DND-41 (cell line): ENCODE data around the gene GREB1.

ENCODE experiments used
- ATAC-seq: fragments of 200-7000 bp; cut with Tn5 transposase; 3 replicates; pipeline ENCODE4 v1.9.1; 2021; ENCODE audit warnings: low read depth; ENCODE audit not compliant: insufficient read depth
- DNase-seq: peaks from one replicate; pipeline ENCODE4 v3.0.0-alpha.2; 2020
- H2AFZ ChIP-seq: 2 replicates; pipeline ENCODE4 v1.6.0; 2012; ENCODE audit warnings: low read depth, low read length
- H3K27ac ChIP-seq: 2 replicates; pipeline ENCODE4 v1.5.1; 2012; ENCODE audit warnings: low read length, inconsistent platforms
- H3K27me3 ChIP-seq: fragments of 200-600 bp; sonication (generic); 2 replicates; pipeline ENCODE4 v1.6.0; 2012; ENCODE audit warnings: low read length, mild to moderate bottlenecking, inconsistent platforms; ENCODE audit not compliant: insufficient read depth, poor library complexity
- H3K36me3 ChIP-seq: 2 replicates; pipeline ENCODE4 v1.5.1; 2012; ENCODE audit warnings: low read length, inconsistent platforms; ENCODE audit not compliant: insufficient read depth
- H3K4me1 ChIP-seq: 2 replicates; pipeline ENCODE4 v1.5.1; 2012; ENCODE audit warnings: mild to moderate bottlenecking, low read length; ENCODE audit not compliant: insufficient read depth
- H3K4me2 ChIP-seq: 2 replicates; pipeline ENCODE4 v1.6.0; 2012; ENCODE audit warnings: mild to moderate bottlenecking, moderate library complexity, low read length, inconsistent platforms; ENCODE audit not compliant: insufficient read depth
- H3K4me3 ChIP-seq, 2 experiments: fragments of 200-600 bp in 1 of 2; shearing (Covaris generic) in 1 of 2; 2 replicates each; pipeline ENCODE4 v1.5.1; 2012 to 2016; ENCODE audit warnings: inconsistent platforms in 2 of 2, low read length in 2 of 2, mild to moderate bottlenecking in 2 of 2, low read depth in 1 of 2, moderate library complexity in 1 of 2
- H3K79me2 ChIP-seq: 2 replicates; pipeline ENCODE4 v1.6.0; 2012; ENCODE audit warnings: low read length, inconsistent platforms; ENCODE audit not compliant: insufficient read depth
- H3K9ac ChIP-seq: 2 replicates; pipeline ENCODE4 v1.6.0; 2012; ENCODE audit warnings: low read depth, mild to moderate bottlenecking, inconsistent platforms, low read length, moderate library complexity
- H3K9me3 ChIP-seq: 2 replicates; pipeline ENCODE4 v1.5.1; 2012; ENCODE audit warnings: low read length, moderate library complexity, mild to moderate bottlenecking, inconsistent platforms; ENCODE audit not compliant: insufficient read depth, severe bottlenecking
- H4K20me1 ChIP-seq: 2 replicates; pipeline ENCODE4 v1.6.0; 2012; ENCODE audit warnings: low read length; ENCODE audit not compliant: insufficient read depth
- CTCF ChIP-seq: IDR thresholded peaks from 2 replicates; pipeline ENCODE4 v1.5.1; 2012; ENCODE audit warnings: borderline replicate concordance, low read length, moderate library complexity, mild to moderate bottlenecking; ENCODE audit not compliant: poor library complexity, severe bottlenecking; ENCODE audit errors: extremely low read depth
- EZH2 ChIP-seq: IDR thresholded peaks from 3 replicates; pipeline ENCODE4 v1.6.1; 2012; ENCODE audit warnings: borderline replicate concordance, low read depth, mild to moderate bottlenecking, moderate library complexity, low read length, inconsistent platforms; ENCODE audit not compliant: severe bottlenecking

Gene GREB1

GRCh38 chr2:11556101-11556806 is 22.4 kb downstream of the GREB1 start:
- DNase-seq (no peak), ATAC-seq (no peak)
- H3K9me3 ChIP-seq, result no peaks in the 10 kb centered on the region
- no peak for TF ChIP-seq CTCF
- TF ChIP-seq EZH2, result no peak
- H4K20me1 ChIP-seq, result no peaks in the 10 kb centered on the region
- H3K4me1 ChIP-seq, result no peaks in the 10 kb centered on the region
- no peaks in the 10 kb centered on the region for H3K36me3 ChIP-seq
- no peak overlapping the region for H3K4me2 ChIP-seq
- no peak overlapping the region for H3K27ac ChIP-seq
- no peak overlapping the region for H2AFZ ChIP-seq
- no peaks in the 10 kb centered on the region for H3K79me2 ChIP-seq
- H3K27me3 ChIP-seq, result no peaks in the 10 kb centered on the region
- H3K4me3 ChIP-seq, result no peak overlapping the region
- no peak overlapping the region for H3K9ac ChIP-seq

GRCh38 chr2:11558214-11558886 is 24.5 kb downstream of the GREB1 start:
- Histone ChIP-seq H3K4me2 (no peak overlapping the region), H2AFZ (no peak overlapping the region), H3K4me3 (no peak overlapping the region), H3K27ac (no peak overlapping the region), H3K36me3 (no peaks in the 10 kb centered on the region), H3K4me1 (no peaks in the 10 kb centered on the region), H3K79me2 (no peaks in the 10 kb centered on the region), H4K20me1 (no peaks in the 10 kb centered on the region), H3K9ac (no peak overlapping the region), H3K9me3 (no peaks in the 10 kb centered on the region), H3K27me3 (no peaks in the 10 kb centered on the region)
- DNase-seq, result no peak
- TF ChIP-seq CTCF (no peak), EZH2 (no peak)
- no peak for ATAC-seq

DNA sequence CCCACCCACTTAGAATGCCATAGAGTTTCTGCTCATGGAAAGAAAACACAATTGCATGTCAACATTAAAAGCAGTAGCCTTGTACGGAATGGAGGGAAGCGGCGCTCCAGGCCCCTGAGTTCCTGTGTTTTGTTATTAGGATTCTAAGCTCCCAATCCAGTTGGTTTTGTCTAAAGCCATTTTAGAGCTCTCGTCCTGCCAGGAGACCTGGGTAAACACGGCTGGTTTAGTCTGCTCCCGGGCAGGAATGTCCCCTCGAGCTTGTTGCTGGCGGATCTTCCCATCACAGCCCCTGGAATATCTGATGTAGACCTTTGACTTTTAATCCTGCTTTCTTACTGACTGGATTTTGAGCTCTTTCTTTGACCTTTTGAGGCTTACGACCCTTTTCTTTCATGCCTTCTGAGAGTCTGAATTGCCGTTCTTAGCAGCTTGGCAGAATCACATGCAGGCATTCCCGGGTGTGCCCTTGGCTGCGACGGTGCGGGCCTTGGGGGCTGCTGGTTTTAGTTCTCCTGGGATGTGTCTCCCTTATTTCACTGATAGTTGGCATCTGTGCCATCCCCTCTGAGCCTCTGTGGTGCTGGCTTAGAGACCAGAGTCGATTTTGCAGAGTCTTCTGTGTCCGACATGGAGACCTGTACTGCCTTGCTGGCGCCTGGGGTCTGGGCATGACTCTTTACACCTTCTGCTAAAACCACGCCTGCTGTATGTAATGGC is 25.4 kb downstream of the GREB1 start:
- Histone ChIP-seq H3K4me3 (no peak overlapping the region), H3K9ac (no peak overlapping the region), H2AFZ (no peak overlapping the region), H3K4me1 (no peaks in the 10 kb centered on the region), H3K79me2 (no peaks in the 10 kb centered on the region), H3K27me3 (no peaks in the 10 kb centered on the region), H3K27ac (no peak overlapping the region), H3K4me2 (no peak overlapping the region), H3K9me3 (no peaks in the 10 kb centered on the region), H4K20me1 (no peaks in the 10 kb centered on the region), H3K36me3 (no peaks in the 10 kb centered on the region)
- no peak for DNase-seq
- TF ChIP-seq EZH2, result no peak
- no peak for TF ChIP-seq CTCF
- no peak for ATAC-seq
